Non-pigmented ciliary epithelial cell (primary cell): ENCODE measurements around the gene GRIN3B.

ENCODE experiments used
- DNase-seq: peaks from one replicate; pipeline ENCODE4 v3.0.0-alpha.2; 2010; ENCODE audit warnings: low read depth

Gene GRIN3B

GRCh38 chr19:964761-965694, 35.2 kb upstream of the GRIN3B start:
- DNase-seq, result no peak

DNA sequence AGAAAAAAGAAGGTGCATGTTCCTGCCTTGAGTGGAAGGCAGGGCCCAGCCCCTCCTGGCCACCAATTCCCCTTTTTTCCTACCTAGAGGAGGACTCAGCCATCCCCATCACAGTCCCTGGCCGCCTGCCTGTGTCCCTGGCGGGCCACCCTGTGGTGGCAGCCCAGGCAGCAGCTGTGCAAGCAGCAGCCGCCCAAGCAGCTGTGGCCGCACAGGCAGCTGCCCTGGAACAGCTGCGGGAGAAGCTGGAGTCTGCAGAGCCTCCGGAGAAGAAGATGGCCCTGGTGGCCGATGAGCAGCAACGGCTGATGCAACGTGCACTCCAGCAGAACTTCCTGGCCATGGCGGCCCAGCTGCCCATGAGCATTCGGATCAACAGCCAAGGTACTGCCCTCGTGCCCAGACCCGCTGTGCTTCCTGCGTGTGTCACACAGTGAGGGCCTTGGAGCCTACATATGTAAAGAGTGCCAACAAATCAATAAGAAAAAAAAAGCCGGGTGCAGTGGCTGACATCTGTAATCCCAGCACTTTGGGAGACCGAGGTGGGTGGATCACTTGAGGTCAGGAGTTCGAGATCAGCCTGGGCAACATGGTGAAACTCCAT, 33.6 kb upstream of the GRIN3B start:
- DNase-seq, result no peak

DNA sequence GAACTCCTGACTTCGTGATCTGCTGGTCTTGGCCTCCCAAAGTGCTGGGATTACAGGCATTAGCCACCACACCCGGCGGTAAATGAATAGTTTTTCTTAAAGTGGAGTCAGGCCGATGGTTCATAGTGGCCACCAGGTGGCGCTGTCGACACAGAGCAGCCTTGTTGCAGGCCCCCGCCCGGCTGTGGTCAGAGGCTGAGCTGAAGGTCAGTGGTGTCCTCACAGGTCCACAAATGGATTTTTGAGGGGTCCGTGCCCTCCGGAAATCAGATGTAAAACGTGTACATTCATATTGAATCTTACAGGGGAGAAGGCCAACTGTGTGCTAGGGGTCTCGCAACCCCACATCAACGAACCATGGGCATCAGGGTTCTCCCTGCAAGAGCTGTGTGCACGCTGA, 29.5 kb upstream of the GRIN3B start:
- no peak for DNase-seq

DNA sequence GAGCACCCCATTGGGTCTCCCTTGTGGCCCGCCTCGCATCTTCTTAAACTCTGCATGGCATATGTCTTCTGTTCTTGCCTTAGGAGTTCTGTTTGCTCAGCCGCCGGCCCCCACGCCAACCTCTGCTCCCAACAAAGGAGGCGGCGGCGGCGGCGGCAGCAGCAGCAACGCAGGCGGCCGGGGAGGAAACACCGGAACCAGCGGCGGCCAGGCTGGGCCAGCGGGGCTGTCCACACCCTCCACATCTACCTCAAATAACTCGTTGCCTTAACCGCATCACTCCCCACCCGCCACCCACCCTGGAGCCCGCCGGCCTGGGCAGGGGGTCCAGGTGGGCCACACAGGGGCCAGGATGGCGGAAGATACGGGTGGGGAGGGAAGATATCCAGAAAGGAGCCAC, 28.4 kb upstream of the GRIN3B start:
- DNase-seq, result no peak

DNA sequence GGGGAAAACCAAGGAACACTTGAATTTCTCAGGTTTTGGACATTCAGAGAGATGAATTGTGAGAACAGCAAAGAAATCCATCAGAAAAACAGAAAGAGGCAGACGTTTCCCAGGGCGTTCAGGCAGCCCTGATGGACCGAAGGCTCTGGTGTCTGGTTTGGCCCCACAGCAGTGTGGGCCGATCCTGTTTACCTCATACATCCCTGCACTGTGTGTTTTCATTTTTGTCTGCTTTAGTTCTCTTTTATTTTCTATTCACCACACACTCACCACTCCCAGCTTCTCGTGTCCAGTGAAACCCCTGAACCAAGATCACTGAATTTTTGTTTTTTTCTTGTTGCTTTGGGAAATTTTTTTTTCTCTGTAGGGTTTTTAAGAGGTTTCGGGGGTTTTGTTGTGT, 27.9 kb upstream of the GRIN3B start:
- no peak for DNase-seq

GRCh38 chr19:973726-974563, 26.3 kb upstream of the GRIN3B start:
- no peak for DNase-seq

DNA sequence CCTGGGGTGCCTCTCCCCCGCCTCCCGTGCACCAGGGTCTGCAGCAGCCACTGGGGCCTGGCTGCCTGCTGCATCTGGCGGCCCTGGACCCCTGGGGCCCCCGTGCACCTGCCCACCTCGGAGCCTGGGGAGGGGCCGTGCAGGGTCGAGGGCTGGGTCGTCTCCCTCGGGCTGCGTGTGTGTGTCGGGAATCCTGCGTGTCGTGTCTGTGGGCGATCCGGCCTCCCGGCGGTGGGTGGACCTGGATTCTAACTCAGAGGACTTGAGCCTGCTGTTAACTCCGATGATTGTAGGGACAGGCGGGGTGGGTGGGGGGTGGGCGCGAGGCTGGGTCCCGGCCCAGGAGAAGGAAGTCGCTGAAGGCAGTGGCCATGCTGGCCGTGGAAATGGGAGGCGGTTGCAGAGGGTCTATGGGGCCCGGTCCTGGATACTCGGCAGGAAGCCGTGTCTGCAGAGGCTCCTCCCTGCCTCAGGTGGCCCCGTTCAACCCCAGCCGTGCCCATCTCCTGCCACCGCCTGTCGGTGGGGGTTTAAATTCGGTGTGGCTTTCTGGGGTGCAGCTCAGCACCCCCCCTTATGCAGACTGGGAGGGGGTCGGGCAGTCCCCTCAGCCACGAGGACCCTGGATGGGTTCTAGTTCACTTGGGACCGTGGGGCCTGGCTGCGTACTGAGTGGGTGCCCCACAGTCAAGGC, 25.5 kb upstream of the GRIN3B start:
- DNase-seq, result no peak

DNA sequence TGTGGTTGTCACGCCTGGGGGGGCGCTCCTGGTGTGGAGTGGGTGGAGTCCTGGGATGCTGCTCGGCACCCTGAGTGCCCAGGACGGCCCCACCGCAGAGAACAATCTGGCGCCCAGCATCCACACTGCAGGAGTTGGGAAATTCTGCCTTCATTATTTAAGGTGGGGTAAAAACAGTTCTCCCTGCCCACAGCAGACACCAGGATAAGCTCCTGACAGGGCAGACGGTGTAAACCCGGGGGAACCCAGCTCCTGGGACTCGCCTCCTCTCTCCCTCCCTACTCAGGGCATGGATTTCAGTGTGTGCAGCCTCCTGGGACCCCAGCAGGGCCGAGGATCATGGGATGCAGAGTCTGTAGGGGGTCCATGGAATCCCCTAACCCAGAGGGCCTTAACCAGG, 23.7 kb upstream of the GRIN3B start:
- no peak for DNase-seq

- no peak for DNase-seq
Measured at GRCh38 chr19:977058-977464, 23.2 kb upstream of the GRIN3B start.

- no peak for DNase-seq
Measured at GRCh38 chr19:979318-979741, 20.9 kb upstream of the GRIN3B start.

GRCh38 chr19:980133-980998, 19.9 kb upstream of the GRIN3B start:
- DNase-seq, result no peak

DNA sequence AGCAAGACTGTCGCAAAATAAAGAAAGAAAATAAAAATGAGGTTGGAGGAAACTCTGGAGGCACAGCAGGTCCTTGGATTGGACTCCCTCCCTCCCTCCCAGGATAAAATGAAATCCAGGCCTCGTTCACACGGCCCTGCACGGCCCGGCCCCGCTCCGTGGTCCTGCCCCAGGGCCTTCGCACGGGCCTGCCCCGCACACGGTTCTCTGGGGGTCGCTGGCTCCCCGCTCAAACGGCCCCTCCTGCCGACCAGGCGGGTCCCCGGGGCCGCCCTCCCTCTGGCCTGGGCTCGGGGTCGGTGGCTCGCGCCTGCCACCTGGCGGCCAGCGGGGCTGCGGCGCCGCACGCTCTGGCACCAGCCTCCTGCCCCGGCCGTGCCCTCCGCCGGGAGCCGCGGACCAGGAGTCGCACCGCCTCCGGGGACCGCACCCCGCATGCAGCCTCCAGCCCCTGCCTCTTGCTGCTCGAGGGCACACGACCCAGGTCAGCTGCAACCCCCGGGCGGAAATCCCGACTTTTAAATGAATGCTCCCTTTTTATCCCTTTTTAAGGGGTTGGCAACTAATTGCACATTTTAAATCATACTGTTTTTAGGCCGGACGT, 17.6 kb upstream of the GRIN3B start:
- no peak for DNase-seq

DNA sequence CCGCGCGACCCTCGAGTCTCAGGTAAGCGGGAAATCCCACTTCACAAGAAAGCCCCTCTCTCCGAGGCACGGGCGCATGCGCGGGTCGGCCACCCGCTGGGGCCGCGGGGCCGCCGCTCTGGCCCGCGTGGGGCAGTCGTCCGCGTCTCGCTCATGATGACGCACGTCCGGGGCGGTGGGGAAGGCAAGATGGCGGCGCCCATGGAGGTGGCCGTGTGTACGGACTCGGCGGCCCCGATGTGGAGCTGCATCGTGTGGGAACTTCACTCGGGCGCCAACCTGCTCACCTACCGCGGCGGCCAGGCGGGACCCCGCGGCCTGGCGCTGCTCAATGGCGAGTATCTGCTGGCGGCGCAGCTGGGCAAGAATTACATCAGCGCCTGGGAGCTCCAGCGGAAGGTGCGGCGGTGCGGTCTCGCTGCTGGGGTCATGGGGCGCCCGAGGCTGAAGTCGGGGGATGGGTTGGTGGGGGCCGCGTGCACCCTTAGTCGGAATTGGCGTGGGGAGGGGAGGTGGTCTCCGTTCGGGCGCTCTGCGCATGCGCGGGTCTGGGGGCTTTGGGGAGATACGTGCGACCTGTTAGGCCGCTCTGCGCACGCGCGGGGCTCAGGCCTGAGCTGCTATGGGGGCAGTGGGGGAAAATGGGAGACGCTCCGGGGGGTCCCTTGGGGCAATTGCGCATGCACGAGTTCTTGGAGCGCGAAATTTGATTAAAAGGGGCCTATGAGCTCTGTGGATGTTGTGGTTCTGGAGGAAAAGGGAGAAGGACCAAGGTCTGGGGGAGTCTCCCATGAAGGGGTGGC, 15.9 kb upstream of the GRIN3B start, which contains the start of gene WDR18:
Gene WDR18, plus strand, starts transcription at position 181 of the 803 bp plus-strand sequence. Its CDS starts 9 bp downstream, at position 190.
- no peak for DNase-seq

GRCh38 chr19:986083-986482, 14.1 kb upstream of the GRIN3B start:
- no peak for DNase-seq

DNA sequence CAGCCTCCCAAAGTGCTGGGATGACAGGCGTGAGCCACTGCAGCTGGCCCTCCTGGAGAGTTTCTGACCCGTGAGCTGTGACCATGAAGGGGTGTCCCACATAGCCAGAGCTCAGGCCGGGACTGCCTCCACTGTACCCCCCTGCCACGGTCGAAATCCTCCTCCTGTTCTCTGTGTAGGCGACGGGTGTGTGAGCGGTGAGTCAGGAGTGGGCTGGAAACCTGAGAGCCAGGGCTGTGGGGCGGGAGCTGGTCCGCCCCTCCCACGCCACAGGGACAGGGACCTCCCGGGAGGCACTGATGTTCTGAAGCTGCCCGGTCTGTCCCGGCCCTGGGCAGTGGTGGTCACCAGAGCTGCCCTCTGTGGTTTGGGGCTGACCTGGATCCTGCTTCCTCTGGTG, 12.1 kb upstream of the GRIN3B start:
- no peak for DNase-seq

- DNase-seq, result no peak
Measured at GRCh38 chr19:988510-988909, 11.7 kb upstream of the GRIN3B start.

GRCh38 chr19:989381-990081, 10.7 kb upstream of the GRIN3B start:
- DNase-seq, result no peak

DNA sequence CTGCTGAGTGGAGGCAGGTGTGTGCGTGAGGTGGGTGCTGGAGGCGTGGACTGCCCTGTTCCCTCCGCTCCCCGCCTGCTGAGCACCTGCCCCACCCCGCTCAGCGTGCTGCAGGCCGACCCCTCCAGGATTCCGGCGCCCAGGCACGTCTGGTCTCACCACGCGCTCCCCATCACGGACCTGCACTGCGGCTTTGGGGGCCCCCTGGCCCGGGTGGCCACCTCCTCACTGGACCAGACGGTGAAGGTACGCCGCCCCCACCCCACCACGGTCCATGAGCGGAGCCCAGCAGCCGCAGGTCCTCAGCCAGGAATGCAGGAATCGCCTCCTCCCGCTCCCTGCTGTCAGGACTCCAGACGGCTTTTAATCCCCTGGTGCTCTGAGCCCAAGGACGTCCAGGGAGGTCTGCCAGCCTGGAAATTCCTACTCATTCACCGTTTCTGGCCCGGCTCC, 10.1 kb upstream of the GRIN3B start:
- DNase-seq, result no peak

DNA sequence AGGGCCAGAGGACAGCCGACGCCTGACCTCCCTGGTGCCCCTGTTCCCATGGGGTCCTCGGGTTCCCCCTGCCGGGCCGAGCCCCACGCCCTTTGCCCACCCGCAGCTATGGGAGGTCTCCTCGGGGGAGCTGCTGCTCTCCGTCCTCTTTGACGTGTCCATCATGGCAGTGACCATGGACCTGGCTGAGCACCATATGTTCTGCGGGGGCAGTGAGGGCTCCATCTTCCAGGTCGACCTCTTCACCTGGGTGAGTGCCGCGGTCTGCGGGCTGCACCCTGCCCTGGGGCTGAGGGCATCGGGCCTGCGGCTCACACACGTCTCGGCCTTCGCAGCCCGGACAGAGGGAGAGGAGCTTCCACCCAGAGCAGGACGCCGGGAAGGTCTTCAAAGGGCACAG, 9.5 kb upstream of the GRIN3B start:
- DNase-seq, result no peak
